Muscle of leg (tissue), 11 donors: Measurements from ENCODE around the gene OR52E1. TPM values are rescaled to one million over a fixed set of nuclear protein-coding genes. Genes with fewer than 3 reads are reported as not detected.

Source experiments
- DNase-seq: peaks from one replicate; pipeline ENCODE4 v3.0.0; 2013
- H3K27ac ChIP-seq: one replicate; pipeline ENCODE4 v1.5.1; 2013; ENCODE audit warnings: mild to moderate bottlenecking, low read length, control low read depth
- H3K27me3 ChIP-seq: one replicate; pipeline ENCODE4 v1.6.1; 2013; ENCODE audit warnings: low read length; ENCODE audit not compliant: control insufficient read depth, insufficient read depth
- H3K36me3 ChIP-seq: one replicate; pipeline ENCODE4 v1.6.1; 2013; ENCODE audit warnings: low read length; ENCODE audit not compliant: control insufficient read depth, insufficient read depth
- H3K4me1 ChIP-seq: one replicate; pipeline ENCODE4 v1.6.1; 2013; ENCODE audit warnings: low read length; ENCODE audit not compliant: control insufficient read depth, insufficient read depth
- H3K4me3 ChIP-seq: one replicate; pipeline ENCODE4 v1.5.1; 2013; ENCODE audit warnings: low read length, control low read depth
- H3K9me3 ChIP-seq: replicated peaks from 2 replicates; pipeline ENCODE4 v1.6.1; 2013; ENCODE audit warnings: low read depth, low read length; ENCODE audit not compliant: control insufficient read depth
- WGBS: methylation state at CpG from one replicate; pipeline ENCODE4 v1.1.5; 2013; ENCODE audit warnings: missing lambda C conversion rate; ENCODE audit not compliant: insufficient coverage; 5-methylcytosine and 5-hydroxymethylcytosine counted together
- polyA plus RNA-seq, 8 donors: library from polyadenylated mRNA; unstranded; fragments of 120-200 nt; gene quantifications; one replicate each; pipeline versions ENCODE4 v1.2.1 to v1.2.3, GENCODE V29; 2013; ENCODE audit warnings: inconsistent platforms in 1 of 8, low replicate concordance in 1 of 8; ENCODE audit not compliant: insufficient read length in 8 of 8, insufficient read depth in 1 of 8
- total RNA-seq: library from RNA; stranded (reverse); fragments of 120-200 nt; gene quantifications from one replicate; pipeline ENCODE4 v1.2.4, GENCODE V29; 2013

Gene OR52E1
- total and polyA plus RNA-seq, 9 donors: not detected

DNA sequence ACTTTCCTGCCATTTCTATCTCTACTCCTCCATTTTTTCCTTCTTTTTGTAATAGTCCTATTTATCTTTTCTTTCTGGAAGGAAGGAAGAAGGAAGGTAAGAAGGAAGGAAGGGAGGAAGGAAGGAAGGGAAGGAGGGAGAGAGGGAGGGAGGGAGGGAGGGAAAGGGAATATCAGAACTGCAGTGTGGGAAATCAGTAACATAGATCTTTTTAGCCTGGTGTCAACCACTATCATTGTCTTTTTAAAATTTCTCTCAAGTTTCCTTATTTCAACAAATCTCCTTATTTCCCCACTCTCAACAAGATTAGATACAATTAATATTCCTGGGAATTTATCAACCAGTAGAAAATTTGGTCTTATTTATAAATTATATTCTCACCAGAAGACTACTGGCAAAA lies 33.7 kb downstream of the OR52E1 start:
- no peaks in the 10 kb centered on the region for H3K27me3 ChIP-seq
- H3K4me1 ChIP-seq: no peaks in the 10 kb centered on the region
- H3K36me3 ChIP-seq: no peaks in the 10 kb centered on the region
- no peaks in the 10 kb centered on the region for H3K9me3 ChIP-seq
- no peak for DNase-seq
- H3K27ac ChIP-seq: no peak overlapping the region
- H3K4me3 ChIP-seq: no peak overlapping the region

DNA sequence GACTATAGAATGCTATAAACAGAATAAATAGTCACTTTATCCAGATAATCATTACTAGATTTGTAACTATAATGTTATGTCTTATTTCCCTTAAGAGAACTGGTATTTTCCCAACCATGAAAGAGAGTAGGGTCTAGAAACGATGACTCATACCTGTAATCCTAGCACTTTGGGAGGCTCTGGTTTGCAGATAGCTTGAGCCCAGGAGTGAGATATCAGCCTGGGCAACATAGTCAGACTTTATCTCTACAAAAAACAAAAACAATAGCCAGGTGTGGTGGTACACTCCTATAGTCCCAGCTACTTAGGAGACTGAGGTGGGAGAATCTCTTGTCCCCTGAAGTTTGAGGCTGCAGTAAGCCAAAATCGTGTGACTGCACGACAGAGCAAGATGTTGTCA lies 37.9 kb downstream of the OR52E1 start:
- Histone ChIP-seq H3K27me3 (no peaks in the 10 kb centered on the region), H3K4me3 (no peak overlapping the region), H3K27ac (no peak overlapping the region), H3K36me3 (no peaks in the 10 kb centered on the region), H3K4me1 (no peaks in the 10 kb centered on the region), H3K9me3 (no peaks in the 10 kb centered on the region)
- WGBS: 65% methylated on average over 2 of the region's 3 CpGs
- no peak for DNase-seq

DNA sequence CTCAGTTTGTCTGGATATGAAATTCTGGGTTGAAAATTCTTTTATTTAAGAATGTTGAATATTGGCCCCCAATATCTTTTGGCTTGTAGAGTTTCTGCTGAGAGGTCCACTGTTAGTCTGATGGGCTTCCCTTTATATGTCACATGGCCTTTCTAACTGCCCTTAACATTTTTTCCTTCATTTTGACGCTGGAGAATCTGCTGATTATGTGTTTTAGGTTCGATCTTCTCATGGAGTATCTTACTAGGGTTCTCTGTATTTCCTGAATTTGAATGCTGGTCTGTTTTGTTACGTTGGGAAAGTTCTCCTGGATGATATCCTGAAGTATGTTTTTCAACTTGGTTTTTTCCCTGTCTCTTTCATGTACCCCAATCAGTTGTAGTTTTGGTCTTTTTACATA lies 46.0 kb downstream of the OR52E1 start:
- no peaks in the 10 kb centered on the region for H3K9me3 ChIP-seq
- H3K4me3 ChIP-seq: no peak overlapping the region
- WGBS: no CpG with 5 or more reads among the region's 3 CpGs
- no peak overlapping the region for H3K27ac ChIP-seq
- no peaks in the 10 kb centered on the region for H3K27me3 ChIP-seq
- H3K4me1 ChIP-seq: no peaks in the 10 kb centered on the region
- DNase-seq: no peak
- H3K36me3 ChIP-seq: no peaks in the 10 kb centered on the region

DNA sequence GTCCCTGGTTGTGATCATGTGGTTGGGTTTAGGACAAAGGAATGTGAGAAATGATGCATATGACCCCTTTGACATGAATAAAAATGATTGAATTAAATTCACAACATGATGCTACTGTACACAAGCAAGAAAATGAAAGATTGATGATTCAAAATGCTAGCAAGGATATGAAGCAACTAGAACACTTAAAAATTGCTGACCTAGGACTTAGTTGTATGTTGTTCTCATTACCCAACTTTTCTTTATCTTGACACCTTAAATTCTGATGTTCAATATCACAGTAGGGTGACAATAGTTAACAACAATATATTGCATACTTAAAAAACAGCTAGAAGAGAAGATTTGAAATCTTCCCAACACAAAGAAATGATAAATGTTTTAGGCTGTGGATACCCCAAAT lies 48.2 kb downstream of the OR52E1 start:
- Histone ChIP-seq H3K4me3 (no peak overlapping the region), H3K9me3 (no peaks in the 10 kb centered on the region), H3K27ac (no peak overlapping the region), H3K4me1 (no peaks in the 10 kb centered on the region), H3K36me3 (no peaks in the 10 kb centered on the region), H3K27me3 (no peaks in the 10 kb centered on the region)
- DNase-seq: no peak

DNA sequence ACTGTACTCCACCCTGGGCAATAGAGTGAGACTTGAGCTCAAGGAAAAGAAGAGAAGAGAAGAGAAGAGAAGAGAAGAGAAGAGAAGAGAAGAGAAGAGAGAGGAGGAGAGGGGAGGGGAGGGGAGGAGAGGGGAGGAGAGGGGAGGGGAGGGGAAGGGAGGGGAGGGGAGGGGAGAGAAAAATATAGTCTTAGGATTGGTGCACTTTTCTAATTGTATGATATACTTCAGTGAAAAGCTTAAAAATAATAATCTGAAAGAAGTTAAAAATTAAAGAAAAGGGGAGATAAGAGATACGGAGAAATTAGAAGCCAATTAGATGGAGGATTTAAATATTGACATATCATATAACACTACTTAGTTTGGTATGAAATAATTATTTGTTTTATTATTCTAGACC lies 49.5 kb downstream of the OR52E1 start:
- H3K4me1 ChIP-seq: no peaks in the 10 kb centered on the region
- WGBS: no CpG with 5 or more reads among the region's 1 CpG
- no peak overlapping the region for H3K4me3 ChIP-seq
- no peak for DNase-seq
- no peaks in the 10 kb centered on the region for H3K27me3 ChIP-seq
- no peak overlapping the region for H3K27ac ChIP-seq
- no peaks in the 10 kb centered on the region for H3K9me3 ChIP-seq
- H3K36me3 ChIP-seq: no peaks in the 10 kb centered on the region

Other genes with a start within 250 kb of the OR52E1 start
- gene OR51F2, start 248.3 kb upstream of the OR52E1 start, total RNA-seq: not detected
- under 1 TPM in 1 of 8 donors, not detected in 7; 0.10 TPM for gene OR51F2, start 248.3 kb upstream of the OR52E1 start, polyA plus RNA-seq
- gene OR51S1, start 220.4 kb upstream of the OR52E1 start, total RNA-seq: not detected
- not detected for gene OR51S1, start 220.4 kb upstream of the OR52E1 start, polyA plus RNA-seq
- gene OR51T1, start 187.7 kb upstream of the OR52E1 start, total RNA-seq: not detected
- not detected for gene OR51T1, start 187.7 kb upstream of the OR52E1 start, polyA plus RNA-seq
- not detected for gene OR51A7, start 165.8 kb upstream of the OR52E1 start, total RNA-seq
- gene OR51A7, start 165.8 kb upstream of the OR52E1 start, polyA plus RNA-seq: not detected
- gene OR51G2, start 150.2 kb upstream of the OR52E1 start, total RNA-seq: not detected
- not detected for gene OR51G2, start 150.2 kb upstream of the OR52E1 start, polyA plus RNA-seq
- not detected for gene OR51G1, start 145.2 kb upstream of the OR52E1 start, total RNA-seq
- not detected for gene OR51G1, start 145.2 kb upstream of the OR52E1 start, polyA plus RNA-seq
- gene OR51A4, start 122.0 kb upstream of the OR52E1 start, total RNA-seq: 0.04 TPM
- not detected for gene OR51A4, start 122.0 kb upstream of the OR52E1 start, polyA plus RNA-seq
- not detected for gene OR51A2, start 113.9 kb upstream of the OR52E1 start, total RNA-seq
- not detected for gene OR51A2, start 113.9 kb upstream of the OR52E1 start, polyA plus RNA-seq
- not detected for gene OR51L1, start 74.7 kb upstream of the OR52E1 start, total RNA-seq
- gene OR51L1, start 74.7 kb upstream of the OR52E1 start, polyA plus RNA-seq: under 1 TPM in 2 of 8 donors, not detected in 6; 0.01 to 0.12 TPM
- not detected for gene OR52J3, start 23.0 kb upstream of the OR52E1 start, total RNA-seq
- not detected for gene OR52J3, start 23.0 kb upstream of the OR52E1 start, polyA plus RNA-seq
- gene OR52E2, start 9.9 kb upstream of the OR52E1 start, total RNA-seq: not detected
- gene OR52E2, start 9.9 kb upstream of the OR52E1 start, polyA plus RNA-seq: not detected
- not detected for gene OR52A5, start 68.8 kb downstream of the OR52E1 start, total RNA-seq
- gene OR52A5, start 68.8 kb downstream of the OR52E1 start, polyA plus RNA-seq: not detected
- not detected for gene OR52A1, start 85.2 kb downstream of the OR52E1 start, total RNA-seq
- gene OR52A1, start 85.2 kb downstream of the OR52E1 start, polyA plus RNA-seq: under 1 TPM in 6 of 8 donors, not detected in 2; 0.01 to 0.03 (median 0.01) TPM
- not detected for gene OR51V1, start 131.1 kb downstream of the OR52E1 start, total RNA-seq
- gene OR51V1, start 131.1 kb downstream of the OR52E1 start, polyA plus RNA-seq: not detected
- gene HBB, start 157.5 kb downstream of the OR52E1 start, total RNA-seq: 755 TPM
- 100 to 1,000 TPM; 217 to 965 (median 589) TPM for gene HBB, start 157.5 kb downstream of the OR52E1 start, polyA plus RNA-seq
- not detected for gene HBD, start 164.9 kb downstream of the OR52E1 start, total RNA-seq
- 1 to 10 TPM in 1 of 8 donors, under 1 TPM in 5, not detected in 2; 0.39 to 1.0 (median 0.58) TPM for gene HBD, start 164.9 kb downstream of the OR52E1 start, polyA plus RNA-seq
- 1,078 TPM for gene HBG1, start 180.3 kb downstream of the OR52E1 start, total RNA-seq
- 1,000 to 10,000 TPM in 2 of 8 donors, 10 to 100 TPM in 6; 12.5 to 3,398 (median 25.4) TPM for gene HBG1, start 180.3 kb downstream of the OR52E1 start, polyA plus RNA-seq
- 9,238 TPM for gene HBG2, start 185.2 kb downstream of the OR52E1 start, total RNA-seq
- gene HBG2, start 185.2 kb downstream of the OR52E1 start, polyA plus RNA-seq: over 10,000 TPM in 1 of 8 donors, 1,000 to 10,000 TPM in 7; 2,843 to 13,943 (median 6,695) TPM
- gene HBE1, start 200.4 kb downstream of the OR52E1 start, total RNA-seq: 10.3 TPM
- 10 to 100 TPM in 7 of 8 donors, 1 to 10 TPM in 1; 6.7 to 64.8 (median 19.8) TPM for gene HBE1, start 200.4 kb downstream of the OR52E1 start, polyA plus RNA-seq
- 0.09 TPM for gene OR51B4, start 232.4 kb downstream of the OR52E1 start, total RNA-seq
- under 1 TPM in 2 of 8 donors, not detected in 6; 0.13 to 0.18 TPM for gene OR51B4, start 232.4 kb downstream of the OR52E1 start, polyA plus RNA-seq